Immature natural killer cell (primary cell): ENCODE measurements around the gene ACMSD. TPM values are rescaled to one million over a fixed set of nuclear protein-coding genes. Genes with fewer than 3 reads are reported as not detected.

ENCODE experiments used
- DNase-seq, 3 donors: peaks; one replicate each; pipeline ENCODE4 v3.0.0; 2022; ENCODE audit warnings: mixed read lengths in 1 of 3
- H3K27ac Mint-ChIP-seq, 6 donors: one replicate each; pipeline ENCODE4 v1.8.0; 2020; ENCODE audit warnings: mixed read lengths in 6 of 6, mild to moderate bottlenecking in 5 of 6, inconsistent platforms in 4 of 6, moderate library complexity in 3 of 6
- H3K27me3 Mint-ChIP-seq, 3 donors: one replicate each; pipeline ENCODE4 v1.8.0; 2020 to 2021; ENCODE audit warnings: low read depth in 3 of 3, mild to moderate bottlenecking in 3 of 3, mixed read lengths in 3 of 3, moderate library complexity in 3 of 3, inconsistent platforms in 1 of 3
- H3K36me3 Mint-ChIP-seq, 3 donors: one replicate each; pipeline ENCODE4 v1.8.0; 2020; ENCODE audit warnings: mixed read lengths in 3 of 3, inconsistent platforms in 2 of 3, mild to moderate bottlenecking in 2 of 3
- H3K4me1 Mint-ChIP-seq, 2 donors: one replicate each; pipeline ENCODE4 v1.8.0; 2020; ENCODE audit warnings: inconsistent platforms in 2 of 2, mild to moderate bottlenecking in 2 of 2, mixed read lengths in 2 of 2, moderate library complexity in 1 of 2
- H3K4me3 Mint-ChIP-seq, 5 donors: one replicate each; pipeline ENCODE4 v1.8.0; 2020; ENCODE audit warnings: mild to moderate bottlenecking in 5 of 5, mixed read lengths in 5 of 5, inconsistent platforms in 3 of 5, moderate library complexity in 3 of 5
- H3K9me3 Mint-ChIP-seq, 6 donors: one replicate each; pipeline ENCODE4 v1.8.0; 2020; ENCODE audit warnings: mild to moderate bottlenecking in 6 of 6, mixed read lengths in 6 of 6, inconsistent platforms in 4 of 6, moderate library complexity in 3 of 6
- polyA plus RNA-seq, 3 donors: library from polyadenylated mRNA; unstranded; fragments of 300-500 nt; fragmentation: Illumina TruSeq; gene quantifications; one replicate each; pipeline ENCODE4 v1.2.3, GENCODE V29; 2021

The ACMSD gene
- polyA plus RNA-seq, 3 donors from 2014 or later, result not detected

GRCh38 chr2:134919341-134920210, 81.2 kb downstream of the ACMSD start:
- Mint-ChIP-seq H3K27me3 (peaks cover 8 to 17% (median 16%) of the 10 kb centered on the region in 3 donors), H3K4me3 (peak overlapping the region; percentile 87 to 99 (median 97)), H3K9me3 (peaks cover 0 to 2% (median 0%) of the 10 kb centered on the region in 6 donors), H3K4me1 (peaks cover 58 to 67% of the 10 kb centered on the region in 2 donors), H3K36me3 (peaks cover 0 to 6% (median 2%) of the 10 kb centered on the region in 3 donors), H3K27ac (peak overlapping the region; percentile 89 to 99 (median 96))
- peak in 1 of 3 donors; percentile 35 for DNase-seq

- Mint-ChIP-seq H3K4me3 (peak overlapping the region in 1 of 5 donors; percentile 2), H3K9me3 (no peaks in the 10 kb centered on the region), H3K36me3 (no peaks in the 10 kb centered on the region), H3K27me3 (no peaks in the 10 kb centered on the region), H3K27ac (peak overlapping the region in 2 of 6 donors; percentile 29 to 52), H3K4me1 (peaks cover 79 to 97% of the 10 kb centered on the region in 2 donors)
- DNase-seq, result no peak
Observed at GRCh38 chr2:134924912-134925311, 86.5 kb downstream of the ACMSD start.

GRCh38 chr2:134926231-134926931, 88.0 kb downstream of the ACMSD start:
- no peaks in the 10 kb centered on the region for H3K9me3 Mint-ChIP-seq
- peak overlapping the region in 5 of 6 donors; percentile 5 to 36 (median 14) for H3K27ac Mint-ChIP-seq
- H3K27me3 Mint-ChIP-seq, result no peaks in the 10 kb centered on the region

GRCh38 chr2:134927195-134927594, 88.8 kb downstream of the ACMSD start:
- no peak for DNase-seq
- H3K9me3 Mint-ChIP-seq, result no peaks in the 10 kb centered on the region
- peaks cover 79 to 97% of the 10 kb centered on the region in 2 donors for H3K4me1 Mint-ChIP-seq
- H3K27me3 Mint-ChIP-seq, result no peaks in the 10 kb centered on the region
- no peak overlapping the region for H3K4me3 Mint-ChIP-seq
- H3K27ac Mint-ChIP-seq, result no peak overlapping the region
- no peaks in the 10 kb centered on the region for H3K36me3 Mint-ChIP-seq

More at GRCh38 chr2:134926231-134926931, 88.0 kb downstream of the ACMSD start:
- peak overlapping the region in 3 of 5 donors; percentile 6 to 56 (median 13) for H3K4me3 Mint-ChIP-seq
- peaks cover 79 to 97% of the 10 kb centered on the region in 2 donors for H3K4me1 Mint-ChIP-seq
- no peak for DNase-seq
- H3K36me3 Mint-ChIP-seq, result no peaks in the 10 kb centered on the region

- Mint-ChIP-seq H3K9me3 (no peaks in the 10 kb centered on the region), H3K36me3 (peaks cover 0 to 9% (median 0%) of the 10 kb centered on the region in 3 donors), H3K27me3 (no peaks in the 10 kb centered on the region), H3K4me1 (peaks cover 73 to 95% of the 10 kb centered on the region in 2 donors), H3K4me3 (peak overlapping the region in 2 of 5 donors; percentile 0 to 6), H3K27ac (peak overlapping the region in 3 of 6 donors; percentile 19 to 59 (median 48))
- DNase-seq, result no peak
Observed at GRCh38 chr2:134932864-134933526, 94.6 kb downstream of the ACMSD start.

- Mint-ChIP-seq H3K36me3 (peaks cover 0 to 9% (median 0%) of the 10 kb centered on the region in 3 donors), H3K27me3 (no peaks in the 10 kb centered on the region), H3K27ac (no peak overlapping the region), H3K4me3 (no peak overlapping the region), H3K4me1 (peaks cover 74 to 97% of the 10 kb centered on the region in 2 donors), H3K9me3 (no peaks in the 10 kb centered on the region)
- DNase-seq, result no peak
Observed at GRCh38 chr2:134933732-134934131, 95.3 kb downstream of the ACMSD start.

- no peak overlapping the region for H3K4me3 Mint-ChIP-seq
- H3K36me3 Mint-ChIP-seq, result peaks cover 0 to 9% (median 0%) of the 10 kb centered on the region in 3 donors
- H3K4me1 Mint-ChIP-seq, result peaks cover 73 to 92% of the 10 kb centered on the region in 2 donors
- no peaks in the 10 kb centered on the region for H3K27me3 Mint-ChIP-seq
- no peak for DNase-seq
- H3K27ac Mint-ChIP-seq, result no peak overlapping the region
- H3K9me3 Mint-ChIP-seq, result no peaks in the 10 kb centered on the region
Observed at GRCh38 chr2:134934150-134934549, 95.7 kb downstream of the ACMSD start.

- H3K36me3 Mint-ChIP-seq, result peaks cover 0 to 10% (median under 1%) of the 10 kb centered on the region in 3 donors
Observed at GRCh38 chr2:134934641-134935040, 96.2 kb downstream of the ACMSD start.

GRCh38 chr2:134936691-134937090, 98.3 kb downstream of the ACMSD start:
- no peak for DNase-seq
- H3K4me1 Mint-ChIP-seq, result peaks cover 54 to 81% of the 10 kb centered on the region in 2 donors
- H3K4me3 Mint-ChIP-seq, result no peak overlapping the region
- H3K9me3 Mint-ChIP-seq, result no peaks in the 10 kb centered on the region
- no peak overlapping the region for H3K27ac Mint-ChIP-seq
- peaks cover 0 to 2% (median 0%) of the 10 kb centered on the region in 3 donors for H3K27me3 Mint-ChIP-seq
- peaks cover 3 to 18% (median 4%) of the 10 kb centered on the region in 3 donors for H3K36me3 Mint-ChIP-seq

More at GRCh38 chr2:134934641-134935040, 96.2 kb downstream of the ACMSD start:
- no peak for DNase-seq
- Mint-ChIP-seq H3K4me1 (peaks cover 70 to 88% of the 10 kb centered on the region in 2 donors), H3K4me3 (peak overlapping the region in 1 of 5 donors; percentile 5), H3K27me3 (peaks cover 0 to 2% (median 0%) of the 10 kb centered on the region in 3 donors), H3K27ac (no peak overlapping the region), H3K9me3 (no peaks in the 10 kb centered on the region)

- Mint-ChIP-seq H3K4me3 (no peak overlapping the region), H3K36me3 (peaks cover 8 to 29% (median 14%) of the 10 kb centered on the region in 3 donors), H3K27me3 (peaks cover 0 to 2% (median 0%) of the 10 kb centered on the region in 3 donors), H3K27ac (peak overlapping the region in 1 of 6 donors; percentile 48), H3K4me1 (peaks cover 19 to 56% of the 10 kb centered on the region in 2 donors), H3K9me3 (no peaks in the 10 kb centered on the region)
- no peak for DNase-seq
Observed at GRCh38 chr2:134943540-134943939, 105.1 kb downstream of the ACMSD start.

- Mint-ChIP-seq H3K27me3 (no peaks in the 10 kb centered on the region), H3K4me1 (peaks cover 25 to 60% of the 10 kb centered on the region in 2 donors), H3K27ac (peak overlapping the region in 3 of 6 donors; percentile 42 to 74 (median 43)), H3K4me3 (no peak overlapping the region), H3K9me3 (no peaks in the 10 kb centered on the region), H3K36me3 (peaks cover 4 to 25% (median 14%) of the 10 kb centered on the region in 3 donors)
- DNase-seq, result no peak
Observed at GRCh38 chr2:134944975-134945374, 106.6 kb downstream of the ACMSD start.

- Mint-ChIP-seq H3K27me3 (peaks cover 0 to 2% (median 0%) of the 10 kb centered on the region in 3 donors), H3K27ac (peak overlapping the region in 1 of 6 donors; percentile 42), H3K4me3 (no peak overlapping the region), H3K9me3 (no peaks in the 10 kb centered on the region), H3K4me1 (peaks cover 30 to 63% of the 10 kb centered on the region in 2 donors), H3K36me3 (peaks cover 4 to 28% (median 19%) of the 10 kb centered on the region in 3 donors)
- no peak for DNase-seq
Observed at GRCh38 chr2:134946073-134946472, 107.7 kb downstream of the ACMSD start.
